ENCODE measurements around the gene RXFP1.

The RXFP1 gene

GRCh38 chr4:158676076-158676475 lies 154.4 kb downstream of the RXFP1 start:
- Histone ChIP-seq H3K27ac (no peak overlapping the region), H3K4me3 (no peak overlapping the region)
- TF ChIP-seq CTCF (IDR thresholded peaks at IDR 0.05), result no peak
- no peak for DNase-seq (ENCODE audit: low spot score)

- DNase-seq (ENCODE audit: low spot score), result no peak
- TF ChIP-seq CTCF (IDR thresholded peaks at IDR 0.05), result no peak
- H3K27ac ChIP-seq, result no peak overlapping the region
- H3K4me3 ChIP-seq, result no peak overlapping the region
Observed at GRCh38 chr4:158678767-158679166, 157.1 kb downstream of the RXFP1 start.

- TF ChIP-seq CTCF (IDR thresholded peaks at IDR 0.05), result no peak
- Histone ChIP-seq H3K4me3 (no peak overlapping the region), H3K27ac (no peak overlapping the region)
- no peak for DNase-seq (ENCODE audit: low spot score)
Observed at GRCh38 chr4:158681629-158682028, 159.9 kb downstream of the RXFP1 start.

GRCh38 chr4:158682066-158682465 lies 160.4 kb downstream of the RXFP1 start:
- no peak for TF ChIP-seq CTCF (IDR thresholded peaks at IDR 0.05)
- Histone ChIP-seq H3K4me3 (no peak overlapping the region), H3K27ac (no peak overlapping the region)
- no peak for DNase-seq (ENCODE audit: low spot score)

- Histone ChIP-seq H3K4me3 (no peak overlapping the region), H3K27ac (no peak overlapping the region)
- TF ChIP-seq CTCF (IDR thresholded peaks at IDR 0.05), result no peak
- no peak for DNase-seq (ENCODE audit: low spot score)
Observed at GRCh38 chr4:158688813-158689212, 167.1 kb downstream of the RXFP1 start.
